SIG-M5 treated with dmso at 0.1 percent for 504 hours (cell line): ENCODE results near the gene BRPF3.

Experiments
- DNase-seq: peaks from one replicate; lab custom pipeline; 2025; ENCODE audit not compliant: unreplicated experiment; lab: John Stamatoyannopoulos, UW

The BRPF3 gene

GRCh38 chr6:36196113-36196879 lies at the start of gene BRPF3:
TSS of gene BRPF3 (plus strand) at chr6:36196744. CDS start at chr6:36200323, 3,579 bp downstream.
- peak; percentile 68 for DNase-seq

GRCh38 chr6:36147294-36147693 lies 49.2 kb upstream of the BRPF3 start:
- DNase-seq: no peak

GRCh38 chr6:36149476-36149875 lies 47.1 kb upstream of the BRPF3 start:
- no peak for DNase-seq

- DNase-seq: no peak
Measured at GRCh38 chr6:36150283-36150682, 46.3 kb upstream of the BRPF3 start.

GRCh38 chr6:36154286-36154685 lies 42.3 kb upstream of the BRPF3 start:
- peak; percentile 51 for DNase-seq

GRCh38 chr6:36155662-36156061 lies 40.9 kb upstream of the BRPF3 start:
- DNase-seq: no peak

DNA sequence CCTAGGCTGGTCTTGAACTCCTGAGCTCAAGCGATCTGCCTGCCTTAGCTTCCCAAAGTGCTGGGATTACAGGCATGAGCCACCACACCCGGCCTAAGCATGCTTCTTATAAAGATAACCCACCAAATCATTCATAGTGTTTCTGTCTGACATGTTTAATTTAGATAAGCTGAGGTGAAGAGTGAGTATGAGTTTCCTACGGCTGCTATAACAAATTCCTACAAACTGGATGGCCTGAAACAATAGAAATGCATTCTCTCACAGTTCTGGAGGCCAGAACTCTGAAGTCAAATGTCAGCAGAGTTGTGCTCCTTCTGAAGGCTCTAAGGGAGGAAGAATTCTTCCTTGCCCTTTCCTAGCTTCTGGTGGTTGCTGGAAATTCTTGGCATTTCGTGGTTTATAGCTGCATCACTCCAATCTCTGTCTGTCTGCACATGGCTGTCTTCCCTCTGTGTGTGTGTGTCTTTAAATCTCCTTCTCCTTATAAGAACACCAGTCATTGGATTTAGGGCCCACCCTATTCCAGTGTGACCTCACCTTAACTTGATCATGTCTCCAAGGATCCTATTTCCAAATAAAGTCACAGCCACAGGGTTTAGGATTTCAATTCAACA lies 36.3 kb upstream of the BRPF3 start:
- no peak for DNase-seq

DNA sequence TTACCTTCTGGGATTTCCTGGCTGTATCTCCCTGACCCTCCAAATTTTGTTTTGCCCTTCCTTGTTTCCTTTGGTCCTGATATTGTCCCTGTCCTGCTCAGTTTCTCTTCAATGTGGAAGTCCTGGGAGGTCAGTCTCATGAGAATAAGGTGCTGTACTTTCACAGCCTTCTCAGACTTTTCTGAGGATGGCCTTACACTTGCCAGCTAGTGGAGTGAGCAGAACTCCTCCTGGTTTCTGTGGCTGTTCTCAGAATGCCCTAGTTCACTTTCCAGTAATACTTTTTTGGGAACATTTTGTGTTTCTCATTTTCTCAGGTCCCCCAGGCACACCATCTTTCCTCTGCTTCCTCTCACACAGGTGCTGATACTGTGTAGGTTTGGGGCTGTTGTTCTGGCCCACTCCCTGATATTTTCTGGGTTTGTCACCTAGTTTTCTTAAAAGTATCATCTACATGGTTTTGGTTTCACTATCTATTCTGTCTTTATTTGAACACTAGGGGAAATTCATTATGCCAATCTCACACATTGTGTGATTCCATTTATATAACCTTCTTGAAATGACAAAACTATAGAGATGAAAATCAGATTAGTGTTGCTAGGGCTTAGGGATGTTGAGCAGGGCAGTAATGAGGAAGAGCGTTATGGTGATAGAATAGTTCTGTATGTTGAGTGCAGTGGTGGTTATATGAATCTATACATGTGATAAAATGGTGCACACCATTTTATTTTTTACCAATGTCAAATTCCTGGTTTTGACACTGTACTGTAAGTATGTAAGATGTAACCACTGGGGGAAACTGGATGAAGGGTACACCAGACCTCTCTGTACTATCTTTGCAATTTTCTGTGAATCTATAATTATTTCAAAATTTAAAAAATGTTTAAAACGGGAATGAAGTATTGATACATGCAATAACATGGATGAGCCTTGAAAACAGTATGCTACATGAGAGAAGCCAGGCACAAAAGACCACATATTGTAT lies 27.2 kb upstream of the BRPF3 start:
- no peak for DNase-seq

DNA sequence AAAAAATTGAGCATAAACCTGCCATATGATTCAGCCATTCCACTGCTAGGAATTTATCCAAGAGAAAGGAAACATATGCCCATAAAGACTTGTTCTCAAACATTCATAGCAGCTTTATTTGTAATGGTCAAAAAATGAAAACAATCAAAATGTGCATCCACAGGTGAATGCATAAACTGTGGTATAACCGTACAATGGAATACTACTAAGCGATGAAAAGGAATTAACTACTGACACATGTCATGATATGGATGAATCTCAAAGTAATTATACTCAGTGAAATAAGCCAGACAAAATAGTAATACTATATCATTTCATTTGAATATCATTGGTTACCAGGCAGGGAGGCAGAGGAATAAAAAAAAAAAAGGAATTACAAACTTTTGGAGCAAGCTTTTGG lies 25.8 kb upstream of the BRPF3 start:
- no peak for DNase-seq

DNA sequence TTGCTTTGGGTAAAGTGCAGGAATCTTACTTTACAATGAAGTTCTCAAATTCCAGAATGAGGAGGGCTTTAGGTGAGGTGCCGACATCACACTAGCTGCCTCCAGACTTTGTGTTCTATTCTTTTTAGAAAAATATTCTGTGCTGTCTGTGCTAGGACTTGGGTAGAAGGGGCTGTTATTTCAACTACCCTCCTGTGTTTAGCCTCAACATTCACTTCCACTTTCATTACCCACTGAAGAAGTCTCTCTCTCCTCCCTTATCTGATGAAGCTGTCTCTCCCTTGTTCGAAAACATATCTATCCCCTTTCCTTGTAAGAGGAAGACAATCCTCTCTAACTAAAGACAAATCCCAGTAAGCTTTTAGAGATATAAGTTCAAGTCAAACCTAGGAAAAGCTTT lies 25.0 kb upstream of the BRPF3 start:
- peak; percentile 36 for DNase-seq

DNA sequence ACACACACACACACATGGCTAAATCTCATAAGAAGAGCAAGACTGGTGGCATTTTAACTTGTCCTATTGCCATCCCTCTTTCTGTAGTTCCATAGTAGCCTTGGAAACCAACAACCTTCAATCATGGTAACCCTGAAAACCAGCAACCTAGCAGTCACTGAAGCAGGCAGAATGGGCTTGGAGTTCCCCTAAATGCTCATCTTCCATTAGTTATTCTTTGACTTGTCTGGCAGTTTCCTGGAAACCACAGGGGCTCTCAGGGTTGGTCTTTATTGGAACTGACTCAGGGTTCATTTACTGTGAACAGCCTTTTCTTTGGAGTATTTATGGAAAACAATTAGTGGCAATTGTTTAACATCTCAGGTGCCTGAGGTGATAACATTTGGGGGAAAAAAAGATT lies 19.4 kb upstream of the BRPF3 start:
- no peak for DNase-seq

GRCh38 chr6:36178544-36178943 lies 18.0 kb upstream of the BRPF3 start:
- no peak for DNase-seq

- no peak for DNase-seq
Measured at GRCh38 chr6:36180126-36180525, 16.4 kb upstream of the BRPF3 start.

GRCh38 chr6:36184311-36184710 lies 12.2 kb upstream of the BRPF3 start:
- no peak for DNase-seq

GRCh38 chr6:36186199-36186598 lies 10.3 kb upstream of the BRPF3 start:
- no peak for DNase-seq

- DNase-seq: no peak
Measured at GRCh38 chr6:36187446-36187845, 9.1 kb upstream of the BRPF3 start.

- DNase-seq: no peak
Measured at GRCh38 chr6:36195471-36196112, 952 bp upstream of the BRPF3 start.

GRCh38 chr6:36196880-36197548 lies 470 bp downstream of the BRPF3 start:
- peak; percentile 92 for DNase-seq

- DNase-seq: no peak
Measured at GRCh38 chr6:36197739-36198221, 1.2 kb downstream of the BRPF3 start.

- no peak for DNase-seq
Measured at GRCh38 chr6:36198986-36199385, 2.4 kb downstream of the BRPF3 start.
